ENCODE measurements around the gene ZFHX2. TPM values are rescaled to one million over a fixed set of nuclear protein-coding genes. Genes with fewer than 3 reads are reported as not detected.

The ZFHX2 gene
- total RNA-seq, 2 donors from 2014 or later, result 0.59 to 0.85 TPM

DNA sequence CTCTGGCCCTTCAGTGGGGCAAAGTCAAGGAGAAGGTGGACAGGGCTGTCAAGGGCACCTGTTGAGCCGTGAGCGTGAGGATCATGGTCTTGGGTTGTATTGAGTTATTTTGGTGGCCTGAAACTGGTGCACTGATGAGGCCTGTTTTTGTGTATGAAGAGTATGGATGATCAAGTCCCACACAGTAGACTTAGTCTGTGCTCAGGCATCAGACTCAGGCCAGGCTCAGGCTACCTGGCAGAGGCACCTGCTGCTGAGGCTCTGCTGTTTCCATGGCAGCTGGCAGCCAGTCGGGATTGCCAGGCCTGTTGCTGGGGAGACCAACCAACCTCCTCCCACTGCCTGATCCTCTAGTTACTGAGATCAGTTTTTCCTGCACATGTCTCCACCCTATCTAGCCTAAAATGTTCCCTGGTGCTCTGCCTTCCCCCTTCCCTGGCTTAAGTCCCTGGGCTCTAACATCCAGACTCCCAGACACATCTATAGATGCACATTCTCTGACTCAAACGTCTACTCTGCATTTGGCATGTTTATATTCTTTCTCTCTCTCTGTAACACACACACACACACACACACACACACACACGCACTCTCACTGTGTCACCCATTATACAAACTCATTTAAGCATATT is 21.9 kb upstream of the ZFHX2 start:
- no peak for DNase-seq (ENCODE audit: low spot score)
- H3K27ac ChIP-seq, result no peak overlapping the region
- H3K4me1 ChIP-seq, result peaks cover 0 to 24% of the 10 kb centered on the region in 2 donors
- H3K9me3 ChIP-seq, result no peaks in the 10 kb centered on the region
- no peaks in the 10 kb centered on the region for H3K36me3 ChIP-seq
- H3K27me3 ChIP-seq, result peaks cover 15 to 31% of the 10 kb centered on the region in 2 donors
- H3K4me3 ChIP-seq, result no peak overlapping the region
- TF ChIP-seq, protein P1, sequence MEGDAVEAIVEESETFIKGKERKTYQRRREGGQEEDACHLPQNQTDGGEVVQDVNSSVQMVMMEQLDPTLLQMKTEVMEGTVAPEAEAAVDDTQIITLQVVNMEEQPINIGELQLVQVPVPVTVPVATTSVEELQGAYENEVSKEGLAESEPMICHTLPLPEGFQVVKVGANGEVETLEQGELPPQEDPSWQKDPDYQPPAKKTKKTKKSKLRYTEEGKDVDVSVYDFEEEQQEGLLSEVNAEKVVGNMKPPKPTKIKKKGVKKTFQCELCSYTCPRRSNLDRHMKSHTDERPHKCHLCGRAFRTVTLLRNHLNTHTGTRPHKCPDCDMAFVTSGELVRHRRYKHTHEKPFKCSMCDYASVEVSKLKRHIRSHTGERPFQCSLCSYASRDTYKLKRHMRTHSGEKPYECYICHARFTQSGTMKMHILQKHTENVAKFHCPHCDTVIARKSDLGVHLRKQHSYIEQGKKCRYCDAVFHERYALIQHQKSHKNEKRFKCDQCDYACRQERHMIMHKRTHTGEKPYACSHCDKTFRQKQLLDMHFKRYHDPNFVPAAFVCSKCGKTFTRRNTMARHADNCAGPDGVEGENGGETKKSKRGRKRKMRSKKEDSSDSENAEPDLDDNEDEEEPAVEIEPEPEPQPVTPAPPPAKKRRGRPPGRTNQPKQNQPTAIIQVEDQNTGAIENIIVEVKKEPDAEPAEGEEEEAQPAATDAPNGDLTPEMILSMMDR (IDR thresholded peaks at IDR 0.05), result no peak

DNA sequence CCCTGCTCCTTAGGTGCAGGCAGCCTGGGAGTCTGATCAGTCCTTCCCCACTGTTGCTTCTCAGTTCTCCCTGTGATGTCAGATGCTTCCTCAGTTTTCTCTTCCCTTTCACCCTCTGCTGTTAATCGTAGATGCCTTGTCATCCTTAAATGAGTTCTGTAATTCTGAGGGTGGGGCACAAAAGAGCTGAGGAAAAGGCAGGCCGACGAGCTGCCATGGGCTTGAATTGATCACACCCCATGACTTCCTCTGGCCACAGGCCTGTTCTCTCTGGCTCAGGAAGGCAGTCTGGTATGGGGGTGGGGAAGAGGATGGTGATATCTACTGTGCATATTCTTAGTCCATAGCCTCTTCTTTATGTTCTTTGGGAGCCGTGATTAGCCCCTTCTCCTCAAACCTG is 21.3 kb upstream of the ZFHX2 start:
- TF ChIP-seq, protein P1 (IDR thresholded peaks at IDR 0.05), result no peak
- no peak overlapping the region for H3K27ac ChIP-seq
- no peaks in the 10 kb centered on the region for H3K9me3 ChIP-seq
- H3K4me1 ChIP-seq, result peaks cover 0 to 22% of the 10 kb centered on the region in 2 donors
- H3K27me3 ChIP-seq, result peaks cover 15 to 27% of the 10 kb centered on the region in 2 donors
- H3K36me3 ChIP-seq, result no peaks in the 10 kb centered on the region
- no peak overlapping the region for H3K4me3 ChIP-seq
- no peak for DNase-seq (ENCODE audit: low spot score)

- no peak overlapping the region for H3K4me3 ChIP-seq
- H3K4me1 ChIP-seq, result peaks cover 0 to 22% of the 10 kb centered on the region in 2 donors
- TF ChIP-seq, protein P1 (IDR thresholded peaks at IDR 0.05), result no peak
- DNase-seq (ENCODE audit: low spot score), result no peak
- no peaks in the 10 kb centered on the region for H3K36me3 ChIP-seq
- peaks cover 12 to 23% of the 10 kb centered on the region in 2 donors for H3K27me3 ChIP-seq
- no peak overlapping the region for H3K27ac ChIP-seq
- no peaks in the 10 kb centered on the region for H3K9me3 ChIP-seq
Measured at GRCh38 chr14:23572524-23572828, 20.9 kb upstream of the ZFHX2 start.

DNA sequence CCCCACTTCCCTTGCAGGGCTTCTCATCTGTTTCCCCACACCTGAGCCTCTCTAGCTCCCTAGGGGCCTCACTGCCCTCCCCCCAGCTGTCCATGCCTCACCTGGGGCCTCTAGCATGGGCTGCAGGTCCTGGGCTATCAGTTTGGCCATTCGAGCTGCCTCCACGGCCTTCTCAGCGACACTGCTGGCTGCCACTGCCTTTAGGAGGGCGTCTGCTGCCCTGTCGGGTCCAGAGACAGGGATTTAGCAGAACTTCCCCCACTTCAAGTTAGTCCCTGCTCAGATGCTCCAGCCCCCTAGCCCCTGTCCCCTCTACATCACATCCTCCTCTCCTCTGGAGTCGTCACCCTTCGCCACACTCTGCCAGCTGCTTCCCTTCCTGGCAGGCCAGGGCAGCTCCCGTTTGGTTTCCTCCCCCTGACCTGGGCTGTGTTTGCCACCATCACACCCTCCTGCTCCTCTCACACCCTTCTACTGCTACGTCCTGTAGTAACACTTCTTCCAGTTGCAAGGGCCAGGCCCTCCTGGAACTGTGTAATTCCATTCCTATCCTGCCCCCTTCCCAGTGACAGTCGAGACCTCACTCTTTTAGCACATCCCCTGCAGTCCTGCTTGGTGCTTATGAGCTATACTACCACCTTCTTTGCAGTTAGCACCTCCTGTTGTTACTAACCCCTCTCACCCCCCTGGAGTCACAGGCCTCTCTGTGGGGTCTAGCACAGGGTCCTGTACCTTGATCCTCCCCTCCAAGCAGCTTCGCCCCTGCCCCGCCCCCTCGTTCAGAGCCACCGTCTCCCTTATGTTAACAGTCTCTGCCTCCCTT is 20.3 kb upstream of the ZFHX2 start:
- H3K9me3 ChIP-seq, result no peaks in the 10 kb centered on the region
- H3K36me3 ChIP-seq, result no peaks in the 10 kb centered on the region
- TF ChIP-seq, protein P1 (IDR thresholded peaks at IDR 0.05), result no peak
- DNase-seq (ENCODE audit: low spot score), result no peak
- no peak overlapping the region for H3K4me3 ChIP-seq
- H3K4me1 ChIP-seq, result peaks cover 0 to 18% of the 10 kb centered on the region in 2 donors
- H3K27me3 ChIP-seq, result peaks cover 7 to 18% of the 10 kb centered on the region in 2 donors
- no peak overlapping the region for H3K27ac ChIP-seq

DNA sequence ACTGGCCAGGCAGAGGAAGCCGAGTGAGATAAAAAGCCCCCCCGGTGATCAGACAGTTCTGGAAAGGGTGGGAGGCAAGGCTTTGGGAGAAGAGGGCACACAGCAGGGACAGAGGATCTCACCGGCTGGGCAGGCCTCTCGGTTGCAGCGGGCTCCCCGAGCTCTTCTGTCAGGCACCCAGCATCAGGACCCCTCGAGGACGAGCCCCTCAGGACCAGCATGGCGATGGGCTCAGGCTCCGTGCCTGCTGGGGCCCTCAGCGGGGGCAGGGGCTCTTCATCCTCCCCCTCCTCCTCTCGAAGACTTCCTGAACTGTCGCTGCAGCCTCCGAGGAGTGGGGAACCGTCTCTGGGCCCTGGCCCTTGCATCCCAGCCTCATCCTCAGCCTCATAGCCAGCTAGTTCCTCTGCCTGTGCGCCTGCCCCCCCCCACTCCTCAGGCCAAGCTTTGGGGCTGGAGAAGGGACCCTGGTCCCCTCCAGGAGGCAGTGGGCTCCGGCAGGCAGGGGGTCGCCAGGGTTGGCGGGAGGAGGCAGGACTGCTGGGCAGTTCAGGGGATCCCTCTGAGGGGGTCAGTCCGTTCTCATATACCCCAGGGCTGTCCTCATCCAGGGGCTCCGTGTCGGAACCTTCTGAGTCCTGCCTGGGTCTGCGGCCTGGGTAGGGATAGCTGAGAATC is 19.4 kb upstream of the ZFHX2 start:
- no peak for DNase-seq (ENCODE audit: low spot score)
- Histone ChIP-seq H3K36me3 (no peaks in the 10 kb centered on the region), H3K4me1 (peaks cover 0 to 14% of the 10 kb centered on the region in 2 donors), H3K9me3 (no peaks in the 10 kb centered on the region), H3K27me3 (peaks cover 0 to 10% of the 10 kb centered on the region in 2 donors), H3K4me3 (no peak overlapping the region), H3K27ac (no peak overlapping the region)
- TF ChIP-seq, protein P1 (IDR thresholded peaks at IDR 0.05), result no peak
